Kidney tubule cell (primary cell): ENCODE results near the gene NXPH4.

Source experiments
- DNase-seq: peaks from one replicate; pipeline ENCODE4 v3.0.0-alpha.2; 2018; ENCODE audit warnings: low spot score

Gene NXPH4

GRCh38 chr12:57243521-57244311 lies 27.1 kb downstream of the NXPH4 start:
- DNase-seq, result peak; percentile 73

- no peak for DNase-seq
These were observed 27.7 kb downstream of the NXPH4 start for GRCh38 chr12:57244312-57244696.

- DNase-seq, result no peak
These were observed 30.4 kb downstream of the NXPH4 start for GRCh38 chr12:57247041-57247440.

GRCh38 chr12:57248934-57249742 lies 32.5 kb downstream of the NXPH4 start:
- no peak for DNase-seq

- no peak for DNase-seq
These were observed 33.9 kb downstream of the NXPH4 start for GRCh38 chr12:57250541-57250940.

- no peak for DNase-seq
These were observed 34.4 kb downstream of the NXPH4 start, which contains the start of gene STAC3 for GRCh38 chr12:57250956-57251355. Gene STAC3 (minus strand): TSS chr12:57251187. CDS start chr12:57249636, 1,551 bp downstream.

GRCh38 chr12:57254506-57255280 lies 38.1 kb downstream of the NXPH4 start:
- DNase-seq, result no peak

GRCh38 chr12:57255916-57256315 lies 39.3 kb downstream of the NXPH4 start:
- no peak for DNase-seq

GRCh38 chr12:57258977-57259970 lies 42.7 kb downstream of the NXPH4 start:
- no peak for DNase-seq

- no peak for DNase-seq
These were observed 43.8 kb downstream of the NXPH4 start for GRCh38 chr12:57260366-57260765.

GRCh38 chr12:57261428-57261865 lies 44.9 kb downstream of the NXPH4 start:
- DNase-seq, result no peak

GRCh38 chr12:57262126-57262822 lies 45.7 kb downstream of the NXPH4 start:
- DNase-seq, result no peak

- no peak for DNase-seq
These were observed 46.5 kb downstream of the NXPH4 start for GRCh38 chr12:57263096-57263495.

- DNase-seq, result no peak
These were observed 50.1 kb downstream of the NXPH4 start for GRCh38 chr12:57266681-57267080.

GRCh38 chr12:57268264-57268663 lies 51.7 kb downstream of the NXPH4 start:
- peak; percentile 77 for DNase-seq

- no peak for DNase-seq
These were observed 54.4 kb downstream of the NXPH4 start for GRCh38 chr12:57270966-57271470.

GRCh38 chr12:57272337-57273151 lies 56.0 kb downstream of the NXPH4 start:
- DNase-seq, result peak; percentile 64

GRCh38 chr12:57273516-57273915 lies 56.9 kb downstream of the NXPH4 start:
- DNase-seq, result no peak
